Measurements from ENCODE around the gene PCSK5.

GRCh38 chr9:75858497-75859092 lies 31.9 kb upstream of the PCSK5 start:
- TF ChIP-seq POLR2A (IDR thresholded peaks at IDR 0.05; ENCODE audit: low read length): no peak
- TF ChIP-seq GATA1 (IDR thresholded peaks at IDR 0.05; ENCODE audit: low read depth, low read length): no peak
